Measurements from ENCODE around the gene PDS5B.

PDS5B gene

DNA sequence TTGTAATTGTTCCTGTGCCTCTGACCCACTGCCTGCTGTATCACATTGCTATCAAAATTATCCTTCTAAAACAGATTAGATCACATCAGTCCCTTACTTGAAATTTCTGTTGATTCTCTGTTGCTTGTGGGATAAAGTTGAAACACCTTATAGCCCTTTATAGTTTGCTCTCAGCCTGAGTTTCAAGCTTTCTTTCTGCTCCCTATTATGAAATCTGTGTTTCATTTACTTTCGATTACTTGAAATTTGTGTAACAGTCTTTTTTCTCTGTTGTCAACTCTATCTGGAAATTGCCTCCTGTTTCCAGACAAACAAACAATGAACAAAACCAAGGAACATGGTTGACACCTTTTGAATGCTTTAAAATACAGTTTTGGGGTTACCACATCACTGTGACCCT is 167.9 kb downstream of the PDS5B start:
- TF ChIP-seq, protein P1, sequence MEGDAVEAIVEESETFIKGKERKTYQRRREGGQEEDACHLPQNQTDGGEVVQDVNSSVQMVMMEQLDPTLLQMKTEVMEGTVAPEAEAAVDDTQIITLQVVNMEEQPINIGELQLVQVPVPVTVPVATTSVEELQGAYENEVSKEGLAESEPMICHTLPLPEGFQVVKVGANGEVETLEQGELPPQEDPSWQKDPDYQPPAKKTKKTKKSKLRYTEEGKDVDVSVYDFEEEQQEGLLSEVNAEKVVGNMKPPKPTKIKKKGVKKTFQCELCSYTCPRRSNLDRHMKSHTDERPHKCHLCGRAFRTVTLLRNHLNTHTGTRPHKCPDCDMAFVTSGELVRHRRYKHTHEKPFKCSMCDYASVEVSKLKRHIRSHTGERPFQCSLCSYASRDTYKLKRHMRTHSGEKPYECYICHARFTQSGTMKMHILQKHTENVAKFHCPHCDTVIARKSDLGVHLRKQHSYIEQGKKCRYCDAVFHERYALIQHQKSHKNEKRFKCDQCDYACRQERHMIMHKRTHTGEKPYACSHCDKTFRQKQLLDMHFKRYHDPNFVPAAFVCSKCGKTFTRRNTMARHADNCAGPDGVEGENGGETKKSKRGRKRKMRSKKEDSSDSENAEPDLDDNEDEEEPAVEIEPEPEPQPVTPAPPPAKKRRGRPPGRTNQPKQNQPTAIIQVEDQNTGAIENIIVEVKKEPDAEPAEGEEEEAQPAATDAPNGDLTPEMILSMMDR (IDR thresholded peaks at IDR 0.05): no peak

DNA sequence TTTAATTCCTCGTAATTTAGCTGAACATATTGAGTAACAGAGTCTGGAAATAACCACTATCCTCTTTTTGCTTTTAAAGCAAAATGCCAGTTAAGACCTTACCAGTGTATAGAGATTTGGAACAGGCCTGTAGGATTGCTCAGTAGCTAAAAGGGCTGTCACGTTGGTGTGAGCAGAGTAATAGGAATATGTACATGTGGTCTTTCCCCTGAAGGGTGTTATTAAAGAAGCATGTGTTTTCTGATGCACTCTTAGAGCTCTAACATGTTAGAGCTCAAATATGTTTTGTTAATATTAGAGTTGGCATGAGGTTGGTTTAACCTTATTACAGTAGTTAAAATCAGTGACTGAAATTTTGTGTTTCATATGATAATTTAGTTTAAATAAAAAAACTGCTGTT is 172.9 kb downstream of the PDS5B start:
- TF ChIP-seq, protein P1 (IDR thresholded peaks at IDR 0.05): no peak

DNA sequence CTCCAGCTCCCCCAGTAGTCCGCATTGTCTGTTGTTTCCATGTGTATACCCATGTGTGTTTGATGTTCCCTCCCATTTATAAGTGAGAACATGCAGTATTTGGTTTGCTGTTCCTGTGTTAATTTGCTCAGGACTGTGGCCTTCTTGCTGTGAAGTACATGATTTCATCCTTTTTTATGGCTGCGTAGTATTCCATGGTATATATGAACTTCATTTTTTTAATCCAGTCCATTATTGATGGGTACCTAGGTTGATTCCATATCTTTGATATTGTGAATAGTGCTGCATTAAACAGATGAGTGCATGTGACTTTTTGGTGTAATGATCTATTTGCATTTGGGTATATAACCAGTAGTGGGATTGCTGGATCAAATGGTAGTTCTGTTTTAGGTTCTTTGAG is 175.2 kb downstream of the PDS5B start:
- TF ChIP-seq, protein P1 (IDR thresholded peaks at IDR 0.05): no peak

DNA sequence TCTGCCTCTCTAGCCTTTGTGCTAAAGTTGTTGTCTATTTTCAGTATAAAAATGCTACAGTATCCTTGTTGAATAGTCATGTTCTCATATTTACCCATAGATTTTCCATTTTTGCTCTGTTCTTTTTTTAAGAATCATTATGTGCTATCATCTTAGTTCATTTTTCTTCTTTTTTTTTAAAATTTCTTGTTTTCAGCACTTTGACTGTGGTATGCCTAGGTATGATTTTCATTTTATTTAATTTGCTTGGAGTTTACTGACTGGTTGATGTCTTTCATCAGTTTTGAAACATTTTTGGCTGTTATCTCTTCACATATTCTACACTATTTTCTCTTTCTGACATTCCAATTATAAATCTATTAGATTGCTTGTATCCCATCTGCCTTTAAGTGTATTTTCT is 192.9 kb downstream of the PDS5B start:
- TF ChIP-seq, protein P1 (IDR thresholded peaks at IDR 0.05): no peak

DNA sequence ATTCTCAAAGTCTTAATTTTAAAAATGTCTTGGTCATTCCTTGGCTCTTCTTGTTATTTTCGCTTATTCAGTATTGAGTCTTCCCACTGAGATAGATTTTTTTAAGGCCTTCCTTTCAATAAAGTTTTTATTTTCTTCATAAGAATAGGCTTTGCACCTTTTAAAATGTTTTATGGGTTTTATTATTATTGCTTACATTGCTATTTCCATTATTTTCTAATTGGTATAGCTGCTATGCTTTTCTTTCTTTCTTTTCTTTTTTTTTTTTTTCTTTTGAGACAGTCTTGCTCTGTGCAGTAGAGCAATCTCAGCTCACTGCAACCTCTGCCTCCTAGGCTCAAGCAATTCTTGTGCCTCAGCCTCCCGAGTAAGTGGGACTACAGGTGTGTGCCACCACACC is 195.7 kb downstream of the PDS5B start:
- TF ChIP-seq, protein P1 (IDR thresholded peaks at IDR 0.05): no peak

DNA sequence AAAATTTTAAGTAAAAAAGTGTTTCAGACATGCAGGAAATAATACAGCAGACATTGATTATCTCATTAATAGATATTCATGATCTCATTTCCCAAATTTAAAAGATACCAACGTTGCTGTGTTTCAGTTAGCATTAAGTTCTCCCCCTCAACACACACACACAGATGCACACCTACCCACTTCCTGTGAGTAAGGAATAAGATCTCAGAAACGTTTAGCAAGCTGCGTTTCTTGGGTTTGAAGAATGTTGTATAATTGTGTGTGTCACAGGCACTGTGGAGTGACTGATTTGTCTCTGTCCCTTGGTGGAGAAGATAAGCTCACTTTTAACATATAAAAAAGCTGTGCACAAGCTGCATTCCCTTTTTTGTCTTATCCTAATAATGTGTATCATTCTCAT is 196.8 kb downstream of the PDS5B start:
- TF ChIP-seq, protein P1 (IDR thresholded peaks at IDR 0.05): no peak

DNA sequence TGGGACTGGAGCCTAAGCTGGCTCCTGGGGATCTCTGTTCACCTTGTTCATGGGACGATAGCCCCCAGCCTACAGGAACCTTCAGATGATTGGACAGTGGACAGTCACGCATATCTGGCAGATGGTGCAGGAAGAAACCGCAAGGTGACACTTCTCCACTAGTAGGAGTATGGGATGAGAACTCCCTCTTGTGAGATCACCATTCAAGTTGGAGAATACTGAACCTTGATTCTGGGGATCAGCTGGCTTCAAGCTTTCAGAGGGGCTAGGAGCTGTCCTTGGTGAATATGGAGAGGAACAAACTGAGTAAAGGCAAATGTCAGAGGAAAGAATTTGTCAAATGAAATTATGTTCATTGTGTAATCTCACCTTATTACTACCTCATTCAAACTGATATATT is 204.5 kb downstream of the PDS5B start:
- TF ChIP-seq, protein P1 (IDR thresholded peaks at IDR 0.05): no peak

DNA sequence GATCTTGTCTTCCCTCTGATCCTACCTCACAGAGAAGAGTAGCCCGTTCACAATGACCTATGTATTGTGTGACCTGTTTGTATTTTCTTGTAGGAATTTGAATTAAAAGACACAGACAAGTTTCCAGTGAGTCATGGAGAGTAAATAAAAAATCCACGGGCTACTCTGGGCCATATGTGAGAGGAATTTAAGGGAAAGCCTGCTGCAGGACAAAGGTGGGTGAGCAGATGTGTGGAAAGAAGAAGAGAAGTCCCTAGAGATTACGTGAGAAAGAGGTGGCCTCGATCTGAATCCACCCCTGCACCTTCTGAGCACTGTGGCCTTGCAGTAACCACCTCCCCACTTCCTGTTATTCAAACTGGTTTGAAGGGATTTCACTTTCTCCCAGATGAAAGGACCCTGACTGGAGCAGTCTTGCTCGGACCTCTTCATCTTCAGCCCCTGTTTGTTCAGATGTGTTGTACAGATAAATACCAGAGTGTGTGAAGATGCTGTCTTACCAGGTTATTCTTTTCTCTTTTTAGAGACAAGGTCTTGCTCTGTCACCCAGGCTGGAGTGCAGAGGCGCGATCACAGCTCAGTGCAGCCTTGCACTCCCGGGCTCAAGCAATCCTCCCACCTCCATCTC is 205.4 kb downstream of the PDS5B start:
- TF ChIP-seq, protein P1 (IDR thresholded peaks at IDR 0.05): no peak

Measured in LNCAP (cell line).